ENCODE measurements around the gene EHMT2. TPM values are rescaled to one million over a fixed set of nuclear protein-coding genes. Genes with fewer than 3 reads are reported as not detected.

Gene EHMT2
- total RNA-seq, 1 donor from 2014 or later = 202 TPM

GRCh38 chr6:31879901-31880300, 17.6 kb downstream of the EHMT2 start:
- Mint-ChIP-seq H3K36me3 (ENCODE audit: low read depth) (peaks cover 8% of the 10 kb centered on the region), H3K27me3 (ENCODE audit: low read depth) (no peaks in the 10 kb centered on the region), H3K4me1 (no peaks in the 10 kb centered on the region), H3K4me3 (no peak overlapping the region), H3K27ac (ENCODE audit: unreplicated experiment) (no peak overlapping the region), H3K9me3 (no peaks in the 10 kb centered on the region)
- no peak for DNase-seq (ENCODE audit: low read depth, low spot score)
- no peak for TF ChIP-seq CTCF (conservative IDR thresholded peaks at IDR 0.05)

GRCh38 chr6:31879143-31879542, 18.4 kb downstream of the EHMT2 start:
- DNase-seq (ENCODE audit: low read depth, low spot score) = no peak
- Mint-ChIP-seq H3K36me3 (ENCODE audit: low read depth) (peaks cover 8% of the 10 kb centered on the region), H3K27me3 (ENCODE audit: low read depth) (no peaks in the 10 kb centered on the region), H3K4me3 (no peak overlapping the region), H3K27ac (ENCODE audit: unreplicated experiment) (no peak overlapping the region), H3K9me3 (no peaks in the 10 kb centered on the region), H3K4me1 (no peaks in the 10 kb centered on the region)
- TF ChIP-seq CTCF (conservative IDR thresholded peaks at IDR 0.05) = no peak

- no peak for DNase-seq (ENCODE audit: low read depth, low spot score)
- Mint-ChIP-seq H3K4me1 (no peaks in the 10 kb centered on the region), H3K27me3 (ENCODE audit: low read depth) (no peaks in the 10 kb centered on the region), H3K4me3 (peak within 1 kb of the TSS; percentile 41), H3K27ac (ENCODE audit: unreplicated experiment) (peak within 1 kb of the TSS; percentile 27), H3K9me3 (no peaks in the 10 kb centered on the region), H3K36me3 (ENCODE audit: low read depth) (peaks cover 8% of the 10 kb centered on the region)
- TF ChIP-seq CTCF (conservative IDR thresholded peaks at IDR 0.05) = no peak
These were observed 18.8 kb downstream of the EHMT2 start, which contains the start of gene SLC44A4 for GRCh38 chr6:31878726-31879125. TSS of gene SLC44A4 (minus strand) at chr6:31878997. CDS start at chr6:31878980, 17 bp downstream.

DNA sequence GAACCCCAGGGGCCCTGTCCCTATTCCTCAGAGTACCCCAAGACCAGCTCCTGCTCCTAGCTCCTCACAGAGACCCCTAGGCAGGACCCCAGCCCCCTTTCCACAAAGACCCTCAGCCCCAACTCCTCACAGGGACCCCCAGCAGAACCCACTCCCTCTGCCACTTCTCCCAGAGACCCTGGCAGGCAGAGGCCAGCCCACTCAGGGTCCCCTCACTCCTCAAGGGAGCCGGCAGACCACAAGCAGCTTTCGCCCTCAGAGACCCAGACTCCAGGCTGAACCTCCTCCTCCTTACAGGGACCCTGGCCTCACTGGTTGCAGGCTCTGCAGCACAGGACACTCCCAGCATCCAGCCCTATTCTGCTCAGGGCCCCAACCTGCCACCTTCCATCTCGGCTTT, 19.3 kb downstream of the EHMT2 start:
- Mint-ChIP-seq H3K27ac (ENCODE audit: unreplicated experiment) (no peak overlapping the region), H3K27me3 (ENCODE audit: low read depth) (no peaks in the 10 kb centered on the region)

GRCh38 chr6:31877651-31878161, 19.8 kb downstream of the EHMT2 start:
- Mint-ChIP-seq H3K27me3 (ENCODE audit: low read depth) (no peaks in the 10 kb centered on the region), H3K4me1 (no peaks in the 10 kb centered on the region), H3K27ac (ENCODE audit: unreplicated experiment) (no peak overlapping the region), H3K9me3 (no peaks in the 10 kb centered on the region), H3K4me3 (peak overlapping the region; percentile 41), H3K36me3 (ENCODE audit: low read depth) (peaks cover 8% of the 10 kb centered on the region)
- TF ChIP-seq CTCF (conservative IDR thresholded peaks at IDR 0.05) = no peak
- no peak for DNase-seq (ENCODE audit: low read depth, low spot score)

More for the DNA sequence above, 19.3 kb downstream of the EHMT2 start:
- no peak for TF ChIP-seq CTCF (conservative IDR thresholded peaks at IDR 0.05)
- Mint-ChIP-seq H3K9me3 (no peaks in the 10 kb centered on the region), H3K4me1 (no peaks in the 10 kb centered on the region), H3K4me3 (peak overlapping the region; percentile 41), H3K36me3 (ENCODE audit: low read depth) (peaks cover 8% of the 10 kb centered on the region)
- no peak for DNase-seq (ENCODE audit: low read depth, low spot score)

All from neural crest cell (in vitro differentiated cells).